ENCODE measurements around the gene PTPRK.

Gene PTPRK

DNA sequence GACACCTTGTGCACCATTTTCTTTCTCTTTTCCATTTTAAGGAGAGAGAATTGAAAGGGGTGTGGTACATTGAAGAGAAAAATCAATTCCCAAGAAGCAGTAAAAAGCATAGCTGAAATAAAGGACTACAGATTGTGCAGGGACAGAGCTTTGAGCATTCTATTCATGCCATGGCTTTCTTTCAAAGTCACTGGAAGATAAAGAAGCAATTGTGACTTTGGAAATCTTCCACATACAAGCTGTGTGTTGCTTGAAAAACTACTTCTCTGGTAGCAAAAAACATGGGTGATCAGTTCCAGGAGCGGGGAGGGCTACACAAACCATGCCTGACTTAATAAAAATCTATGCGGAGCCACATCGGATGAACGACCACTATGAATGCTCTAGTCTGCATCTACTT, 389.4 kb downstream of the PTPRK start:
- DNase-seq, result no peak
- TF ChIP-seq POLR2A (IDR thresholded peaks at IDR 0.05; ENCODE audit: low read length) (no peak), GATA1 (IDR thresholded peaks at IDR 0.05; ENCODE audit: low read depth, low read length) (no peak)

GRCh38 chr6:128129679-128130078, 390.7 kb downstream of the PTPRK start:
- no peak for TF ChIP-seq POLR2A (IDR thresholded peaks at IDR 0.05; ENCODE audit: low read length)
- TF ChIP-seq GATA1 (IDR thresholded peaks at IDR 0.05; ENCODE audit: low read depth, low read length), result no peak
- no peak for DNase-seq

GRCh38 chr6:128127650-128128049, 392.7 kb downstream of the PTPRK start:
- DNase-seq, result no peak
- TF ChIP-seq POLR2A (IDR thresholded peaks at IDR 0.05; ENCODE audit: low read length), result no peak
- TF ChIP-seq GATA1 (IDR thresholded peaks at IDR 0.05; ENCODE audit: low read depth, low read length), result no peak

GRCh38 chr6:128124713-128125112, 395.7 kb downstream of the PTPRK start:
- DNase-seq, result no peak
- TF ChIP-seq POLR2A (IDR thresholded peaks at IDR 0.05; ENCODE audit: low read length) (no peak), GATA1 (IDR thresholded peaks at IDR 0.05; ENCODE audit: low read depth, low read length) (no peak)

DNA sequence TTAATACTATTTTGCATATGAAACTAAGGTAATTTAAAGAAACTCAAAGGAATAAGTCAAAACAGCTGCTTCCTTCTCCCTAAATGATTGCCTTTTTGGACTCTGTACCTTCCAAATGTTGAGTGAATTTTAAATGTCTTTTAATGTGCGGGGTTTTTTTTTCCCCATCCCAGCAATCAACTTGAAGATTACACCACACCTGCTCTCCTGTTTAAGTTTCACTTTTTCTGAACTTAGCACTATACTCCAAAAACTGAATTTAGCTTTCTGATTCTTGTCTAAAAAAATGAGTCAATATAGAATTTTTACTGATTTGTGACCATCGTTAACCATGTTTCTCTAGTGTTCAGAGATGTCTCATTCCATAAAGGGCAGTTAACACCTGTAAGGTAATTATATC, 398.8 kb downstream of the PTPRK start:
- DNase-seq, result no peak
- TF ChIP-seq POLR2A (IDR thresholded peaks at IDR 0.05; ENCODE audit: low read length), result no peak
- no peak for TF ChIP-seq GATA1 (IDR thresholded peaks at IDR 0.05; ENCODE audit: low read depth, low read length)

DNA sequence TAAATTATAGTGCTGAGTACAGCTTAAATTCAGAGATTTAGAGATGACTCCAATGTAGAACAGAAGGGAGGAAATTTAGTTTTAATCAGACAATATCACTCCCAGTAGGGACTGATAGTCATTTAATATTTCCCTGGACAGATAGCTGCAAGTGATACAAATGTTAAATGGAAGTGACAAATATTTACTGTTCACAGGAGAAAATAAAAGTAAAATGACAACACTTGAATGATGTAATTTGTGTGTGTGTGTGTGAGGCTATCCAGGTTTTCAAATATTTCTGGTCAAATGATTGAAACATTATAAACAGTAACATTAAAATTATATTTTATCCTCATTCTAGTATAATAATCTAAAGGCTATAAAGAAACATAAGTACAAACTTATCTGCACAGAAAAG, 399.2 kb downstream of the PTPRK start:
- no peak for DNase-seq
- TF ChIP-seq POLR2A (IDR thresholded peaks at IDR 0.05; ENCODE audit: low read length), result no peak
- no peak for TF ChIP-seq GATA1 (IDR thresholded peaks at IDR 0.05; ENCODE audit: low read depth, low read length)

- DNase-seq, result no peak
- TF ChIP-seq POLR2A (IDR thresholded peaks at IDR 0.05; ENCODE audit: low read length) (no peak), GATA1 (IDR thresholded peaks at IDR 0.05; ENCODE audit: low read depth, low read length) (no peak)
Measured at GRCh38 chr6:128118401-128118800, 402.0 kb downstream of the PTPRK start.

- DNase-seq, result no peak
- no peak for TF ChIP-seq GATA1 (IDR thresholded peaks at IDR 0.05; ENCODE audit: low read depth, low read length)
- TF ChIP-seq POLR2A (IDR thresholded peaks at IDR 0.05; ENCODE audit: low read length), result no peak
Measured at GRCh38 chr6:128117916-128118315, 402.5 kb downstream of the PTPRK start.

DNA sequence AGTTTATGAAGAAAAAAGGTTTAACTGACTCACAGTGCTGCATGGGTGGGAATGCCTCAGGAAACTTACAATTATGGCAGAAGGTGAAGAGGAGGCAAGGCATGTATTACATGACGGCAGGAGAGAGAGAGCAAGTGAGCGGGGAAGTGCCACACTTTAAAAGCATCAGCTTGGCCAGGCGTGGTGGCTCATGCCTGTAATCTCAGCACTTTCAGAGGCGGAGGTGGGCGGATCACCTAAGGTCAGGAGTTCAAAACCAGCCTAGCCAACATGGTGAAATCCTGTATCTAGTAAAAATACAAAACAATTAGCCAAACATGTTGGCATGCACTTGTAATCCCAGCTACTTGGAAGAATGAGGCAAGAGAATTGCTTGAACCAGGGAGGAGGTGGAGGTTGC, 406.2 kb downstream of the PTPRK start:
- DNase-seq, result no peak
- TF ChIP-seq POLR2A (IDR thresholded peaks at IDR 0.05; ENCODE audit: low read length) (no peak), GATA1 (IDR thresholded peaks at IDR 0.05; ENCODE audit: low read depth, low read length) (no peak)

GRCh38 chr6:128112494-128112893, 407.9 kb downstream of the PTPRK start:
- no peak for TF ChIP-seq GATA1 (IDR thresholded peaks at IDR 0.05; ENCODE audit: low read depth, low read length)
- no peak for TF ChIP-seq POLR2A (IDR thresholded peaks at IDR 0.05; ENCODE audit: low read length)
- DNase-seq, result no peak

DNA sequence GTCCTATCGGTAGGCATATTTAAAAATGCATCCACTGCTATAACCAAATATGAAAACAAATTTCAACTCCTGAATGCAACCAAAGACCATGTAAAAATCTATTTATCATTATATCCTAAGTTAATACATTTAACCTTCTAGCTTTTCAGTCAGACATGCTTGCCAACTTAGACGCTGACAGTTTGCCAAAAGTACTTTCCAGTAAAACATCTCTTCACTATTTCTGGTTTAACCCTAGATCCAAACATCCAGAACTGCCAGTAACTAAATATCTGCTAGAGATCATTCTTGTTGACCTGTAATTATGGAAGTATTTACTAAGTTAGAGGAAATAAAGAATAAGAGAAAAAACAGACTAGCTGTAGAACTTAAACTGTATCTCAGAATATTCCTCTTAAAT, 409.3 kb downstream of the PTPRK start:
- no peak for DNase-seq
- TF ChIP-seq GATA1 (IDR thresholded peaks at IDR 0.05; ENCODE audit: low read depth, low read length) (no peak), POLR2A (IDR thresholded peaks at IDR 0.05; ENCODE audit: low read length) (no peak)

- DNase-seq, result no peak
Measured at GRCh38 chr6:128107682-128108081, 412.7 kb downstream of the PTPRK start.

DNA sequence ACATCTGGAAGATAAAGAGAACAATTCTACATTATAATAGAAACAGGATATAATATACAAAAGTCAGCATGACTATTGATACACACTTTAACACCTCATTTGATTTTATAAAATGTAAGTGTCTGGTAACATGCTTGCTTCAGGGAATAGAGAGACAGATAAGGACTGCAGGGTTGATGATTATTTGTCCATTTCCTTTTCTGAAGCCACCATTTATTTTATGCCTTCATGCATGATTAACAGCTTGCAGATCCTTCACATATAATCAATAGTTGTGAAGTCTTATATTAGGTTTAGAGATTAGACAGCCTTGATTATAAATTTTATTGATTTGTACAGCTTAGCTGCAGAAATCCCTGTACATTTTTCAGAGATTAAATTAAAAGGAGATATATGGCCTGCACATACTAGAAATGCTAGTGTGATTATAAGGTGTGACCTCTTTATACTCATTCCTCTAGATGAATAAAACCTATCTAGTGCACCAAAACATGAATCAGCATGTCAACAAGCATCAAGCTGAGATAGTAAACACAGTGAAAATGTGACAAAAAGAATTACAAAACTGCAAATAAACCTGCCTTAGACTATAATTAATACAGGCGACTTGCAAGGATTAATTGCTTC, 420.7 kb downstream of the PTPRK start:
- TF ChIP-seq GATA1 (IDR thresholded peaks at IDR 0.05; ENCODE audit: low read depth, low read length), result no peak
- TF ChIP-seq POLR2A (IDR thresholded peaks at IDR 0.05; ENCODE audit: low read length), result no peak

More at GRCh38 chr6:128107682-128108081, 412.7 kb downstream of the PTPRK start:
- TF ChIP-seq GATA1 (IDR thresholded peaks at IDR 0.05; ENCODE audit: low read depth, low read length) (no peak), POLR2A (IDR thresholded peaks at IDR 0.05; ENCODE audit: low read length) (no peak)

DNA sequence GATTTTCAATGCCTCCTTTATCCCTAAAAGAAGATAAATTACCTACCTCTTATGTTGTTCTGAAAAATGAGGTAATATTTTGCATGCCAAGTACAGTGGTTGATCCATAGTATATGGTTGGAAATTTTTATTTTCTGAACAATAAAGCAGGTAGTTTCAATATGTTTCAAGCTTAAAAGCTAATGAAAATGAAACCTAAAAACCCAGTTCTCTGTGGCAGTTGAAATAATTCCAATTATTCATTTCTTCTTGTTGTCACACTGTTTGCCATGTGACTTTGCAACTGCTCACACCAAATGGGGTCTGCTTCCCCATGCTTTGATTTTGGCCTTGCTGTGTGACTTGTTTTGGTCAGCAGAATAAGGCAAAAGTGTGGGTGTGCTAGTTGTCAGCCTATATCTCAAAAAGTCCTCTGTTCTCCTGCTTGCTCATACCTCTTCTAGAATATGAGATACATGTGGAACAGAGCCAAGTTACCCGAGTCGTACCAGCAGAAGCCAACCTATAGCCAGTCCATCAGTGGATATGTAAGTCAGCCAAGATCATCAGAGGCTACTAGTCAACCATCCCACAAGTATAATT, 422.3 kb downstream of the PTPRK start:
- no peak for DNase-seq
- TF ChIP-seq POLR2A (IDR thresholded peaks at IDR 0.05; ENCODE audit: low read length) (no peak), GATA1 (IDR thresholded peaks at IDR 0.05; ENCODE audit: low read depth, low read length) (no peak)

More for the DNA sequence above, 420.7 kb downstream of the PTPRK start:
- DNase-seq, result no peak

DNA sequence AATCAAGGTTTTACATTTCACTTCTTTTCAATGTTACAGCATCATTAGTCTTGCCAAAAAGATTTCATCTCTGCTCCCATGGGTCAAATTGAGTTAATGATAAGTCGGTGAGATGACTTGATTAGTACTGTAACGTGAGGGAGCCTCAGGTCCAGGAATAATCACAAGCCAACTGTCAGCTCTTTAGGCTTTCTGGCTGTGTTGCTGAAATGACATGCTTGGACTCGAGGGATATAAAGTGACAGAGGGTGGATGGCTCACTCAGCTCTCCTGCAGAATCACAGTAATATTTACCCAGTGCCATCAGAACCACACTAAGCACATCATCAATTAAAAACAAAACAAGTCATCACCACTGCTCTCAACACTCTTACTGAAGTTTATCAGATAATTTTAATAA, 423.4 kb downstream of the PTPRK start:
- DNase-seq, result no peak
- no peak for TF ChIP-seq POLR2A (IDR thresholded peaks at IDR 0.05; ENCODE audit: low read length)
- no peak for TF ChIP-seq GATA1 (IDR thresholded peaks at IDR 0.05; ENCODE audit: low read depth, low read length)

Data from erythroblast (primary cell).